ENCODE measurements around the gene TMEM97. TPM values are rescaled to one million over a fixed set of nuclear protein-coding genes. Genes with fewer than 3 reads are reported as not detected.

The TMEM97 gene
- total and polyA plus RNA-seq, 2 experiments from 2014 or later = 101 to 216 TPM

- H3K9me2 ChIP-seq (ENCODE audit: insufficient read depth) = no peaks in the 10 kb centered on the region
- Mint-ChIP-seq H3K4me3 (no peak overlapping the region; the same call in 2 of the 3 replicates), H3K4me1 (peaks cover 29% of the 10 kb centered on the region), H3K36me3 (ENCODE audit: low read depth) (peaks cover 12% of the 10 kb centered on the region), H3K27me3 (ENCODE audit: insufficient read depth, low read depth, poor library complexity) (peaks cover 15% of the 10 kb centered on the region), H3K9me3 (no peaks in the 10 kb centered on the region; the same call in 2 of the 3 replicates), H3K27ac (no peak overlapping the region)
- peaks cover 12% of the 10 kb centered on the region for H4K20me1 ChIP-seq (replicated peaks; ENCODE audit: insufficient read depth)
- H3K4me3 ChIP-seq = no peak overlapping the region
- H3F3A ChIP-seq (replicated peaks; ENCODE audit: low read depth) = 0 out of 2 replicates have a peak, but pooled peaks cover 5% of the 10 kb centered on the region
- no peaks in the 10 kb centered on the region for H3K36me3 ChIP-seq (ENCODE audit: insufficient read depth)
- H3K4me1 ChIP-seq (ENCODE audit: insufficient read depth) = peaks cover 22% of the 10 kb centered on the region
- ATAC-seq (no peak), DNase-seq (ENCODE audit: low spot score) (no peak)
- peaks cover 20% of the 10 kb centered on the region for H3K79me2 ChIP-seq (replicated peaks; ENCODE audit: insufficient read depth)
- no peaks in the 10 kb centered on the region for H3K27me3 ChIP-seq (ENCODE audit: insufficient read depth)
- no peak overlapping the region for H3K27ac ChIP-seq (ENCODE audit: low read depth)
- no peak overlapping the region for H3K4me2 ChIP-seq
- no peak overlapping the region for H2AFZ ChIP-seq
- no peak for TF ChIP-seq ZNF331 (CRISPR knock-in tag; IDR thresholded peaks at IDR 0.05; ENCODE audit: low read depth)
- TF ChIP-seq ZNF114 (CRISPR knock-in tag; IDR thresholded peaks at IDR 0.05) = no peak
- TF ChIP-seq NANOG (IDR thresholded peaks at IDR 0.05; ENCODE audit: borderline replicate concordance) = no peak
- TF ChIP-seq, protein P1, sequence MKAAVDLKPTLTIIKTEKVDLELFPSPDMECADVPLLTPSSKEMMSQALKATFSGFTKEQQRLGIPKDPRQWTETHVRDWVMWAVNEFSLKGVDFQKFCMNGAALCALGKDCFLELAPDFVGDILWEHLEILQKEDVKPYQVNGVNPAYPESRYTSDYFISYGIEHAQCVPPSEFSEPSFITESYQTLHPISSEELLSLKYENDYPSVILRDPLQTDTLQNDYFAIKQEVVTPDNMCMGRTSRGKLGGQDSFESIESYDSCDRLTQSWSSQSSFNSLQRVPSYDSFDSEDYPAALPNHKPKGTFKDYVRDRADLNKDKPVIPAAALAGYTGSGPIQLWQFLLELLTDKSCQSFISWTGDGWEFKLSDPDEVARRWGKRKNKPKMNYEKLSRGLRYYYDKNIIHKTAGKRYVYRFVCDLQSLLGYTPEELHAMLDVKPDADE (IDR thresholded peaks at IDR 0.05) = no peak
- TF ChIP-seq POLR2AphosphoS5 (IDR thresholded peaks at IDR 0.05; ENCODE audit: low read depth) = no peak
- no peak for TF ChIP-seq CREB1 (CRISPR knock-in tag; IDR thresholded peaks at IDR 0.05; ENCODE audit: low read depth)
- no peak for TF ChIP-seq EZH2phosphoT487 (IDR thresholded peaks at IDR 0.05; ENCODE audit: unreplicated experiment)
- no peak for TF ChIP-seq STAT1 (IDR thresholded peaks at IDR 0.05; ENCODE audit: unreplicated experiment)
- TF ChIP-seq, protein P2, sequence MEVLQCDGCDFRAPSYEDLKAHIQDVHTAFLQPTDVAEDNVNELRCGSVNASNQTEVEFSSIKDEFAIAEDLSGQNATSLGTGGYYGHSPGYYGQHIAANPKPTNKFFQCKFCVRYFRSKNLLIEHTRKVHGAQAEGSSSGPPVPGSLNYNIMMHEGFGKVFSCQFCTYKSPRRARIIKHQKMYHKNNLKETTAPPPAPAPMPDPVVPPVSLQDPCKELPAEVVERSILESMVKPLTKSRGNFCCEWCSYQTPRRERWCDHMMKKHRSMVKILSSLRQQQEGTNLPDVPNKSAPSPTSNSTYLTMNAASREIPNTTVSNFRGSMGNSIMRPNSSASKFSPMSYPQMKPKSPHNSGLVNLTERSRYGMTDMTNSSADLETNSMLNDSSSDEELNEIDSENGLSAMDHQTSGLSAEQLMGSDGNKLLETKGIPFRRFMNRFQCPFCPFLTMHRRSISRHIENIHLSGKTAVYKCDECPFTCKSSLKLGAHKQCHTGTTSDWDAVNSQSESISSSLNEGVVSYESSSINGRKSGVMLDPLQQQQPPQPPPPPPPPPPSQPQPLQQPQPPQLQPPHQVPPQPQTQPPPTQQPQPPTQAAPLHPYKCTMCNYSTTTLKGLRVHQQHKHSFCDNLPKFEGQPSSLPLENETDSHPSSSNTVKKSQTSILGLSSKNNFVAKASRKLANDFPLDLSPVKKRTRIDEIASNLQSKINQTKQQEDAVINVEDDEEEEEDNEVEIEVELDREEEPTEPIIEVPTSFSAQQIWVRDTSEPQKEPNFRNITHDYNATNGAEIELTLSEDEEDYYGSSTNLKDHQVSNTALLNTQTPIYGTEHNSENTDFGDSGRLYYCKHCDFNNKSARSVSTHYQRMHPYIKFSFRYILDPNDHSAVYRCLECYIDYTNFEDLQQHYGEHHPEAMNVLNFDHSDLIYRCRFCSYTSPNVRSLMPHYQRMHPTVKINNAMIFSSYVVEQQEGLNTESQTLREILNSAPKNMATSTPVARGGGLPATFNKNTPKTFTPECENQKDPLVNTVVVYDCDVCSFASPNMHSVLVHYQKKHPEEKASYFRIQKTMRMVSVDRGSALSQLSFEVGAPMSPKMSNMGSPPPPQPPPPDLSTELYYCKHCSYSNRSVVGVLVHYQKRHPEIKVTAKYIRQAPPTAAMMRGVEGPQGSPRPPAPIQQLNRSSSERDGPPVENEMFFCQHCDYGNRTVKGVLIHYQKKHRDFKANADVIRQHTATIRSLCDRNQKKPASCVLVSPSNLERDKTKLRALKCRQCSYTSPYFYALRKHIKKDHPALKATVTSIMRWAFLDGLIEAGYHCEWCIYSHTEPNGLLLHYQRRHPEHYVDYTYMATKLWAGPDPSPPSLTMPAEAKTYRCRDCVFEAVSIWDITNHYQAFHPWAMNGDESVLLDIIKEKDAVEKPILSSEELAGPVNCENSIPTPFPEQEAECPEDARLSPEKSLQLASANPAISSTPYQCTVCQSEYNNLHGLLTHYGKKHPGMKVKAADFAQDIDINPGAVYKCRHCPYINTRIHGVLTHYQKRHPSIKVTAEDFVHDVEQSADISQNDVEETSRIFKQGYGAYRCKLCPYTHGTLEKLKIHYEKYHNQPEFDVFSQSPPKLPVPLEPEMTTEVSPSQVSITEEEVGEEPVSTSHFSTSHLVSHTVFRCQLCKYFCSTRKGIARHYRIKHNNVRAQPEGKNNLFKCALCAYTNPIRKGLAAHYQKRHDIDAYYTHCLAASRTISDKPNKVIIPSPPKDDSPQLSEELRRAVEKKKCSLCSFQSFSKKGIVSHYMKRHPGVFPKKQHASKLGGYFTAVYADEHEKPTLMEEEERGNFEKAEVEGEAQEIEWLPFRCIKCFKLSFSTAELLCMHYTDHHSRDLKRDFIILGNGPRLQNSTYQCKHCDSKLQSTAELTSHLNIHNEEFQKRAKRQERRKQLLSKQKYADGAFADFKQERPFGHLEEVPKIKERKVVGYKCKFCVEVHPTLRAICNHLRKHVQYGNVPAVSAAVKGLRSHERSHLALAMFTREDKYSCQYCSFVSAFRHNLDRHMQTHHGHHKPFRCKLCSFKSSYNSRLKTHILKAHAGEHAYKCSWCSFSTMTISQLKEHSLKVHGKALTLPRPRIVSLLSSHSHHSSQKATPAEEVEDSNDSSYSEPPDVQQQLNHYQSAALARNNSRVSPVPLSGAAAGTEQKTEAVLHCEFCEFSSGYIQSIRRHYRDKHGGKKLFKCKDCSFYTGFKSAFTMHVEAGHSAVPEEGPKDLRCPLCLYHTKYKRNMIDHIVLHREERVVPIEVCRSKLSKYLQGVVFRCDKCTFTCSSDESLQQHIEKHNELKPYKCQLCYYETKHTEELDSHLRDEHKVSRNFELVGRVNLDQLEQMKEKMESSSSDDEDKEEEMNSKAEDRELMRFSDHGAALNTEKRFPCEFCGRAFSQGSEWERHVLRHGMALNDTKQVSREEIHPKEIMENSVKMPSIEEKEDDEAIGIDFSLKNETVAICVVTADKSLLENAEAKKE (CRISPR knock-in tag; IDR thresholded peaks at IDR 0.05) = no peak
- no peak for TF ChIP-seq REST (IDR thresholded peaks at IDR 0.05; ENCODE audit: unreplicated experiment)
- TF ChIP-seq CTCF (conservative IDR thresholded peaks at IDR 0.05; ENCODE audit: low read depth in 2 of 2) = no peak
- TF ChIP-seq JUNB (IDR thresholded peaks at IDR 0.05; ENCODE audit: unreplicated experiment) = no peak
- no peak for TF ChIP-seq EZH2 (IDR thresholded peaks at IDR 0.05; ENCODE audit: low read depth, unreplicated experiment)
Observed at GRCh38 chr17:28315846-28316705, 2.9 kb upstream of the TMEM97 start.

All from GM23338 (cell line).